ENCODE results near the gene CARMIL1. TPM values are rescaled to one million over a fixed set of nuclear protein-coding genes. Genes with fewer than 3 reads are reported as not detected.

The CARMIL1 gene
- total RNA-seq: 43.6 and 48.2 TPM in 2 replicates

DNA sequence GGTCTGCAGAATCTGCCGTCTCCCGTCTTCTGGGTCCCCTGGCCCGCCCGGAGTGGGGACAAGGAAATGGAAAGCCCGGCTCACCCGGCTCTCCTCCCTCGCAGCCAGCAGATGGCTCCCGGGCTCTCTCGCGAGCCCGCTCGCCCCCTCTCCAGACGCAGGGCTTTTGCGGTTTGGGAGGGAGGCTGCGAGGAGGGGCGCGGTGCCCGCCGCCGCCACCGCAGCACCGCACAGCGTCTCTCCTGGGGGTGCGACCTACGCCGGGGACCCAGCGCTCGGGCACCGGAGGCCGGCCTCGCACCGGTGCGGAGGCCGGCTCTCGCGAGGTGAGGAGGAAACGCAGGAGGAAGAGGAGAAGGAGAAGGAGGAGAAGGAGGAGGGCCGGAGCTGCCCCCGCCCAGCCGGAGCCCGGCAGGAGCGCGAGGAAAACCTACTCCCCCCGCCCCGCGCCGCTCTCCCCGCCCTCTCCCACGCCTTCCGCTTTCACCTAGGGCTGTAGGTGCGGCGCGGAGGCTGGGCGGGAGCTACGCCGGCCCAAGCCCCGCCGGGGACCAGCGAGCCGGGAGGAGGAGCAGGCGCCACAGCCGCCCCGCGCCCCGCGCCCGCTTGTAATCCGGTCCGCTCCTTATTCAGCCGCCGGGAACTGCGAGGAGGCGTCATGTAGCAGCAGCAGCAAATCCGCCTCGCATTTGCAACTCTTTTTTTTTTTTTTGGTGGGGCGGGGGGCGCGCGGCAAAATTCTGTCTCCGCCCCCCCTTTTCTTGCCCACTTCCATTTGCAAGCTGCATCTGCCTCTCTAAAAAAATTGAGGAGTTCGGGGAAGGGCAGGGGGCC lies at the start of gene CARMIL1:
CARMIL1 (plus strand) TSS at position 461 of the 834 bp plus-strand sequence. CDS start 422 bp downstream, outside the sequence.

DNA sequence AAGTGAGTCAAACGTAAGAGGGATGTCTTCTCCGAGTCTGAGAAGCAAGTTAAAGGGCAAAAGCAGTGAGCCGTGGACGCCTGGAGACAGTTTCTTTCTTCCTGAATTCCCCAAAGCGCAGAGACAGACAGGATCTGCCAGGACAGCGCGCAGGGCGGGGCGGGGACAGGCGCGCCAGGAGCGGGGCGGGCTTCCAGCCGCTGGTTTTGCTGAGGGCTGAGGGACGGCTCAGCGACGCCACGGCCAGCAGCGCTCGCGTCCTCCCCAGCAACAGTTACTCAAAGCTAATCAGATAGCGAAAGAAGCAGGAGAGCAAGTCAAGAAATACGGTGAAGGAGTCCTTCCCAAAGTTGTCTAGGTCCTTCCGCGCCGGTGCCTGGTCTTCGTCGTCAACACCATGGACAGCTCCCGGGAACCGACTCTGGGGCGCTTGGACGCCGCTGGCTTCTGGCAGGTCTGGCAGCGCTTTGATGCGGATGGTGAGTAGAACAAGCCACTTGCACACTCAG lies 372.9 kb downstream of the CARMIL1 start, which contains the start of gene SCGN:
SCGN (plus strand) TSS at position 209 of the 509 bp plus-strand sequence; CDS start at position 398, 189 bp downstream.

All from cardiac atrium fibroblast (primary cell).